HepG2 (cell line): ENCODE results near the gene DHX8. TPM values are rescaled to one million over a fixed set of nuclear protein-coding genes. Genes with fewer than 3 reads are reported as not detected.

Experiments
- ATM ChIP-seq: fragments of 450-650 bp; IDR thresholded peaks from 2 replicates; pipeline ENCODE4 v1.7.1; 2017; ENCODE audit warnings: mild to moderate bottlenecking, borderline replicate concordance
- CHCHD3 ChIP-seq: sonication (generic); formaldehyde crosslinking; IDR thresholded peaks from 2 replicates; pipeline ENCODE4 v1.8.0; 2022; ENCODE audit warnings: mild to moderate bottlenecking, missing genetic modification reagents, moderate library complexity
- FOXP1 ChIP-seq, 2 experiments: fragments of 450-650 bp in 1 of 2; IDR thresholded peaks; 2 replicates each; pipeline ENCODE4 v1.6.1; 2017 to 2018; ENCODE audit warnings: antibody characterized with exemption in 1 of 2
- GMEB2 ChIP-seq: IDR thresholded peaks from 2 replicates; pipeline ENCODE4 v1.6.1; 2016; ENCODE audit warnings: missing biosample characterization, missing genetic modification reagents, low read depth
- MED13 ChIP-seq: sonication (generic); formaldehyde crosslinking; IDR thresholded peaks from 2 replicates; pipeline ENCODE4 v1.5.0; 2020; ENCODE audit warnings: missing genetic modification reagents
- MTF2 ChIP-seq: sonication (generic); formaldehyde crosslinking; IDR thresholded peaks from 2 replicates; pipeline ENCODE4 v1.5.0; 2020; ENCODE audit warnings: missing genetic modification reagents, borderline replicate concordance
- MXI1 ChIP-seq: IDR thresholded peaks from 3 replicates; pipeline ENCODE4 v1.6.1; 2012; ENCODE audit warnings: low read depth, low read length, inconsistent platforms, borderline replicate concordance
- POGK ChIP-seq: sonication (generic); formaldehyde crosslinking; conservative IDR thresholded peaks from 2 replicates; pipeline ENCODE4 v1.8.0; 2022; ENCODE audit warnings: mild to moderate bottlenecking, moderate library complexity, missing genetic modification reagents
- SCMH1 ChIP-seq: sonication (generic); formaldehyde crosslinking; IDR thresholded peaks from 2 replicates; pipeline ENCODE4 v1.9.0; 2021; ENCODE audit warnings: missing genetic modification reagents, mild to moderate bottlenecking, borderline replicate concordance
- SYNCRIP ChIP-seq: fragments of 200-400 bp; formaldehyde crosslinking; IDR thresholded peaks from 2 replicates; pipeline ENCODE4 v1.6.1; 2018; ENCODE audit warnings: mild to moderate bottlenecking, low read depth, low read length; ENCODE audit not compliant: insufficient read depth
- U2AF2 ChIP-seq: fragments of 200-400 bp; formaldehyde crosslinking; IDR thresholded peaks from 2 replicates; pipeline ENCODE4 v1.6.1; 2017; ENCODE audit warnings: low read depth, mild to moderate bottlenecking, low read length
- ZBTB2 ChIP-seq: sonication (generic); formaldehyde crosslinking; IDR thresholded peaks from 2 replicates; pipeline ENCODE4 v1.8.0; 2022; ENCODE audit warnings: low read depth, missing genetic modification reagents
- ZBTB49 ChIP-seq: sonication (generic); formaldehyde crosslinking; IDR thresholded peaks from 2 replicates; pipeline ENCODE4 v1.4.0; 2020; ENCODE audit warnings: missing genetic modification reagents, borderline replicate concordance
- ZNF354B ChIP-seq: sonication (generic); formaldehyde crosslinking; IDR thresholded peaks from 2 replicates; pipeline ENCODE4 v1.8.0; 2022; ENCODE audit warnings: mild to moderate bottlenecking, missing genetic modification reagents
- ZNF382 ChIP-seq: sonication (generic); formaldehyde crosslinking; IDR thresholded peaks from 2 replicates; pipeline ENCODE4 v1.5.0; 2020; ENCODE audit warnings: missing genetic modification reagents, mild to moderate bottlenecking, borderline replicate concordance
- ZNF577 ChIP-seq: sonication (generic); formaldehyde crosslinking; IDR thresholded peaks from 2 replicates; pipeline ENCODE4 v1.4.0; 2020; ENCODE audit warnings: mild to moderate bottlenecking, low read depth, missing genetic modification reagents, borderline replicate concordance
- polyA plus RNA-seq, 8 experiments: library from polyadenylated mRNA; depleted of rRNA in 3 of 8; stranded (reverse) in 7 of 8; unstranded in 1 of 8; fragments of >200 nt; fragmentation: Illumina TruSeq in 4 of 8; extraction: Trizol in 4 of 8; gene quantifications; 2 replicates each; pipeline versions ENCODE4 v1.2.1 to v1.2.3, GENCODE V29; 2011 to 2016; ENCODE audit warnings: low read depth in 4 of 8, missing spikeins in 1 of 8, mixed read lengths in 1 of 8; ENCODE audit not compliant: insufficient read depth in 1 of 8
- total RNA-seq, 5 experiments: library from RNA; depleted of rRNA; stranded (reverse); fragments of >200 nt; fragmentation: Illumina TruSeq; extraction: Trizol; gene quantifications; 2 replicates each; pipeline ENCODE4 v1.2.3, GENCODE V29; 2016; ENCODE audit warnings: low read depth in 1 of 5
- TF ChIP-seq, protein P1 (sequence below): IDR thresholded peaks from 2 replicates; pipeline ENCODE4 v1.6.1; 2018; ENCODE audit warnings: missing genetic modification reagents, mild to moderate bottlenecking, missing compliant biosample characterization
- TF ChIP-seq, protein P2 (sequence below): sonication (generic); formaldehyde crosslinking; IDR thresholded peaks from 2 replicates; pipeline ENCODE4 v1.4.0; 2020; ENCODE audit warnings: missing genetic modification reagents

Gene DHX8
- total and polyA plus RNA-seq, 2 of the 13 experiments (the other 11 are each of a cell fraction or from before 2014, with no cell fraction given) = 24.8 to 48.9 TPM

DNA sequence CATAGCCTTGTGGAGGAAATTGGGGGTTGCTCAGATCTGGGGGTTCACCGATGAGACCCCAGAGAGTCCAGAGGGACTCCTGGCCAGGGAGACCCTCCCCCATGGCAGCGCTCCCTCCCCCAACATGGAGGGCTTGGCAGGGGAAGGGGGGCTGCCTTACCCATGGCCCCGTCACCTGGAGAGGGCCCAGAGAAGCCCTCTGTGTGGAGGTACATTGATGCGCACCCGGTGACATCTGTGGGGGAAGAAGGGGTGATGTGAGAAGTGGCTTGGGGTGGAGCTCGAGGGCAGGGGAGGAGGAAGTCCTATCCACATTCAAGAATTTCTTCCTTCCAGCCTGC, 46.1 kb downstream of the DHX8 start (continued):
- no peak for TF ChIP-seq MTF2 (CRISPR knock-in tag)
- no peak for TF ChIP-seq GMEB2 (CRISPR knock-in tag)
- no peak for TF ChIP-seq ATM
- TF ChIP-seq SCMH1 (CRISPR knock-in tag) = no peak
- TF ChIP-seq U2AF2 = no peak
- no peak for TF ChIP-seq ZNF577 (CRISPR knock-in tag)
- TF ChIP-seq, protein P1, sequence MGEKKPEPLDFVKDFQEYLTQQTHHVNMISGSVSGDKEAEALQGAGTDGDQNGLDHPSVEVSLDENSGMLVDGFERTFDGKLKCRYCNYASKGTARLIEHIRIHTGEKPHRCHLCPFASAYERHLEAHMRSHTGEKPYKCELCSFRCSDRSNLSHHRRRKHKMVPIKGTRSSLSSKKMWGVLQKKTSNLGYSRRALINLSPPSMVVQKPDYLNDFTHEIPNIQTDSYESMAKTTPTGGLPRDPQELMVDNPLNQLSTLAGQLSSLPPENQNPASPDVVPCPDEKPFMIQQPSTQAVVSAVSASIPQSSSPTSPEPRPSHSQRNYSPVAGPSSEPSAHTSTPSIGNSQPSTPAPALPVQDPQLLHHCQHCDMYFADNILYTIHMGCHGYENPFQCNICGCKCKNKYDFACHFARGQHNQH (CRISPR knock-in tag) = no peak
- TF ChIP-seq ZBTB2 (CRISPR knock-in tag) = 0 out of 2 replicates have a peak, but pooled peaks have one; percentile 51
- 0 out of 2 replicates have a peak, but pooled peaks have one; percentile 0 for TF ChIP-seq MED13
- no peak for TF ChIP-seq ZNF354B
- TF ChIP-seq, protein P2, sequence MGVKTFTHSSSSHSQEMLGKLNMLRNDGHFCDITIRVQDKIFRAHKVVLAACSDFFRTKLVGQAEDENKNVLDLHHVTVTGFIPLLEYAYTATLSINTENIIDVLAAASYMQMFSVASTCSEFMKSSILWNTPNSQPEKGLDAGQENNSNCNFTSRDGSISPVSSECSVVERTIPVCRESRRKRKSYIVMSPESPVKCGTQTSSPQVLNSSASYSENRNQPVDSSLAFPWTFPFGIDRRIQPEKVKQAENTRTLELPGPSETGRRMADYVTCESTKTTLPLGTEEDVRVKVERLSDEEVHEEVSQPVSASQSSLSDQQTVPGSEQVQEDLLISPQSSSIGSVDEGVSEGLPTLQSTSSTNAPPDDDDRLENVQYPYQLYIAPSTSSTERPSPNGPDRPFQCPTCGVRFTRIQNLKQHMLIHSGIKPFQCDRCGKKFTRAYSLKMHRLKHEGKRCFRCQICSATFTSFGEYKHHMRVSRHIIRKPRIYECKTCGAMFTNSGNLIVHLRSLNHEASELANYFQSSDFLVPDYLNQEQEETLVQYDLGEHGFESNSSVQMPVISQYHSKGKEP = no peak
- TF ChIP-seq ZBTB49 (CRISPR knock-in tag) = no peak
- no peak for TF ChIP-seq MXI1
- no peak for TF ChIP-seq FOXP1 (IDR thresholded peaks at IDR 0.05)
- TF ChIP-seq FOXP1 (CRISPR knock-in tag; IDR thresholded peaks at IDR 0.05) = no peak
- peak; percentile 36; the same call in 1 of the 2 replicates for TF ChIP-seq POGK (CRISPR knock-in tag)
- no peak for TF ChIP-seq SYNCRIP
- peak; percentile 29; the same call in 1 of the 2 replicates for TF ChIP-seq CHCHD3 (CRISPR knock-in tag)
- TF ChIP-seq ZNF382 (CRISPR knock-in tag) = no peak
